ENCODE measurements around the gene GCNT1.
"Not testable (repeated sequence)": the region's sequence is repeated elsewhere in the genome, so short reads cannot be mapped to it uniquely, and the experiment has no call there.

Gene GCNT1

DNA sequence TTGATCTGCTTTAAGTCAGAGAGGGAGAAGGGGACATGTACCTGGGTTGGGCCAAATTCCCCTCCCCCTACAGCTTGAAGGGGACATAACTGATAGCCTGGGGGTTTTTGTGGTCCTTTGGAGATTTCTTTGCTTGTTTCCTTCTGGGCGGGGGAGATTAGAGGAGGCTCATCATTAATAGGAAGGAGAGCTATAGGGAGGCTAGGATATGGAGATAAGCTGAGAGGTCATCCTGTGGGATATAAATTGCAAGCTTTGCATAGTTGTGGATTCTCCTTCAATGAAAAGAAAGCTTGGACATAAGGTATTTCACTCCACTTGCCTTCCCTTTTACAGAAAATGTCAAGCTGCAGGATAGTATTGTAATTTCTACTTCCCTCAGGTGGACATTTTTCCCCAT lies 34.5 kb downstream of the GCNT1 start:
- DNase-seq: not testable (repeated sequence)

GRCh38 chr9:76500061-76500460 lies 41.1 kb downstream of the GCNT1 start:
- no peak for DNase-seq

DNA sequence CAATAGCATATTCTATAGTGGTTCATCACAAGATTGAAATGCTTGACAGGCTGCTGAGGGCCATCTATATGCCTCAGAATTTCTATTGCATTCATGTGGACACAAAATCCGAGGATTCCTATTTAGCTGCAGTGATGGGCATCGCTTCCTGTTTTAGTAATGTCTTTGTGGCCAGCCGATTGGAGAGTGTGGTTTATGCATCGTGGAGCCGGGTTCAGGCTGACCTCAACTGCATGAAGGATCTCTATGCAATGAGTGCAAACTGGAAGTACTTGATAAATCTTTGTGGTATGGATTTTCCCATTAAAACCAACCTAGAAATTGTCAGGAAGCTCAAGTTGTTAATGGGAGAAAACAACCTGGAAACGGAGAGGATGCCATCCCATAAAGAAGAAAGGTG lies 43.8 kb downstream of the GCNT1 start:
- no peak for DNase-seq

DNA sequence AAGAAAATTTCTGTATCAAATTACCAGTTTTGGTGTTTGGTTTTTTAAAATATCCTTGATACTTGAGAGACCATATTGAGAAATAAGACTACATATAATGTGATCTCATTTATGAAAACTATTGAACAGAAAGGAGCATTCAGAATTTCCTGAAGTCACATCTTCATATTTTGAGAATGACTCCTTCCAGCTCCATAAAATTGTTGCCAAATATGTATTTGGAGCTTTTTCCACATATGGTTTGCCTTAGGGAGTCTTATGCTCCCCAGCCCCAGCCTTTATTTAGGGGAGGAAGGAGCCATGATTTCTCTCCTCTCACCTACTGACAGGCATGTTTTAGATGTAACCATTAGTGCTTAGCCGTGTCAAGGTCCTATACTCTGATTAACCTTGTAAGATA lies 51.1 kb downstream of the GCNT1 start:
- DNase-seq: no peak

GRCh38 chr9:76510446-76510845 lies 51.5 kb downstream of the GCNT1 start:
- DNase-seq: no peak

DNA sequence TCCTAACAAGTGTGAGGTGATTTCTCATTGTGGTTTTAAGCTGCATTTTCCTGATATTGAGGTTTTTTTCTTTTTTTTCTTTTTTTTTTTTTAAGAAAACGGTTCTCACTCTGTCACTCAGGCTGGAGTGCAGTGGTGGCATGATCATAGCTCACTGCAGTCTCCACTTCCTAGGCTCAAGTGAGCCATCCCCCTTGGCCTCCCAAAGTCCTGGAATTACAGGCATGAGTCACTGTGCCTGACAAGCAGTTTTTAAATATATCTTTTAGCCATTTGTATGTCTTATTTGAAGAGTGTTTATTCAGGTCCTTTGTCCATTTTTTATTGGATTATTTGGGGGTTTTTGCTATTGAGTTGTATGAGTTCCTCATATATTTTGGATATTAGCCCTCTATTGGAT lies 53.8 kb downstream of the GCNT1 start:
- DNase-seq: no peak

- peak; percentile 25 for DNase-seq
These were observed 57.4 kb downstream of the GCNT1 start for GRCh38 chr9:76516350-76516749.

DNA sequence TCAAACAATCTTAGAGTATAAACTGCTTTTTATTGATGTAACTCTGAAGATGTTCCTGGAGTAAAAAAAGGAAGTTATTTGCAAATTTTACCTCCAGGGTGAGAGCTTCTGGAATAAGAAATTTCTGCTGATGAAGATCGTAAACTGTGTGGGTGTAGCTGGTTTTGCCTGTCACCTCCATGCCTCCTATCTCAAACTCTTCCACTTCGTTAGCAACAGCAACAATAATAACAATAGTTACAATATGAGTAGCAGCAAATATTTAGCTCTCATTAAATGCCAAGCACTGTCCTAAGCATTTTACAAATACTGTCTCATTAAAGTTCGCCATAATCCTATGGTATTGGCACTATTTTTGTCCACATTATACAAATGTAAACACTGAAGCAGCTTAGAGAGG lies 57.9 kb downstream of the GCNT1 start:
- no peak for DNase-seq

- no peak for DNase-seq
These were observed 60.3 kb downstream of the GCNT1 start for GRCh38 chr9:76519075-76519835.

DNA sequence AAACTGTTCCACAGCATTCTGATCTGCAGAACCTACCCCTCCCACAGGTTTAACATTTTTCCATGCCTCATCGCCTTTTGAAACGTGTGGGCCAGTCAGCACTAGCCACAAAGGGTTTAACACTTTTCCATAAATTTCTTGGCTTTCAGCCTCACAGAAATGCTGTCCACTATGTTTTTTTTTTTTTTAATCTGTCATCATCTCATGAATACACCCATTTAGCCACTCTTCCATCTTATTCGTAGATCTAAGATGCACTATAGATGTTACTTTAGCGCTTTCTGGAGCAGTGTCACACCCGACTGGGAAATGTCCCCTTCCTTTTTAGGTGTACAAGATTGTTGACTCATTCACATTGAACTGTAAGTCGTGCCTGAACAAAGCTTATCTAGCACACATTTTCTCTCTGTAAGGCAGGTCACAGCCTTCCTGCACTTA lies 62.3 kb downstream of the GCNT1 start:
- DNase-seq: no peak

DNA sequence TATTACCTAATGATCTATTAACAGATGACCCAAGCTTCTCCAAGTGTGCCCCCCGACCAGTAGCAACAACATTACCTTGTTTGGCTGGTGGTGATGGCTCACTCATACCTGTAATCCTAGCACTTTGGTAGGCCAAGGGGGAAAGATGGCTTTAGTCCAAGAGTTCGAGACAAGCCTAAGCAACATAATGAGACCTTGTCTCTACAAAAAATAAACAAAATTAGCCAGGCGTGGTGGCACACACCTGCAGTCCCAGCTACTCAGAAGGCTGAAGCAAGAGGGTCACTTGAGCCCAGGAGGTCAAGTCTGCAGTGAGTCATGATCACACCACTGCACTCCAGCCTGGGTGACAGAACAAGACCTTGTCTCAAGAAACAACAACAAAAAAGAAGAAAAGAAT lies 62.9 kb downstream of the GCNT1 start:
- DNase-seq: no peak

DNA sequence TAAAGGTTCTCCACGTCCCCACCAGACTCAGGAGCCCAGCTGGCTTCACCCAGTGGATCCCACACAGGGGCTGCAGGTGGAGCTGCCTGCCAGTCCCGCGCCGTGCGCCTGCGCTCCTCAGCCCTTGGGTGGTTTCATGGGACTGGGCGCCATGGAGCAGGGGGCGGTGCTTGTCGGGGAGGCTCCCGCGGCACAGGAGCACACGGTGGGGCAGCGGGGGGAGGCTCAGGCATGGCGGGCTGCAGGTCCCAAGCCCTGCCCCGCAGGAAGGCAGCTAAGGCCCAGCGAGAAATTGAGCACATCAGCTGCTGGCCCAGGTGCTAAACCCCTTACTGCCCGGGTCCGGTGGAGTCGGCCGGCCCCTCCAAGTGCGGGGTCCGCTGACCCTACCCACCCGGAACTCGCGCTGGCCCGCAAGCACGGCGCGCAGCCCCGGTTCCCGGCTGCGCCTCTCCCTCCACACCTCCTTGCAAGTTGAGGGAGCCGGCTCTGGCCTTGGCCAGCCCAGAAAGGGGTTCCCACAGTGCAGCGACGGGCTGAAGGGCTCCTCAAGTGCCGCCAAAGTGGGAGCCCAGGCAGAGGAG lies 64.7 kb downstream of the GCNT1 start:
- not testable (repeated sequence) for DNase-seq

- no peak for DNase-seq
These were observed 66.2 kb downstream of the GCNT1 start for GRCh38 chr9:76525196-76525595.

- no peak for DNase-seq
These were observed 67.0 kb downstream of the GCNT1 start for GRCh38 chr9:76526026-76526425.

- no peak for DNase-seq
These were observed 69.1 kb downstream of the GCNT1 start for GRCh38 chr9:76528056-76528455.

DNA sequence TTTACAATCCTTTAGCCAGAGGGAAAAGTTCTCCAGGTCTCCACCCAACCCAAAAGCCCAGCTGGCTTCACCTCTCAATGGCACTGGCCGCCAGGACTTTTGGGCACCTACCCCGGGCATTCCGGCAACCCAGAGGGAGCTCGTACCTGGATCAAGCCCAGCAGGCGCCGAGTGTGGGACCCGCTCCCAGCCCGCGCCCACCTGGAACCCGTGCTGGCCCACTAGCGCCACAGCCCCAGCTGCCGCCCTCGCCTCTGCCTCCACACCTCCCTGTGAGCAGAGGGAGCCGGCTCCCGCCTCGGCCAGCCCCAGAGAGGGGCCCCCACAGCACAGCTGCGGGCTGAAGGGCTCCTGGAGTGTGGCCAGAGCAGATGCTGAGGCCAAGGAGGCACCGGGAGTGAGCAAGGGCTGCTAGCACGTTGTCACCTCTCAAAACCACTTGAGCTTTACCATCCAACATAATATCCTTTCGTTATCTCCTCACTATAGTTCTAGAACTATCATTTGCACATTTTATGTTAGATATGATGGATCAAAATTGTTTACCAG lies 69.7 kb downstream of the GCNT1 start:
- no peak for DNase-seq

GRCh38 chr9:76529653-76530052 lies 70.7 kb downstream of the GCNT1 start:
- no peak for DNase-seq

- no peak for DNase-seq
These were observed 71.6 kb downstream of the GCNT1 start for GRCh38 chr9:76530458-76531110.

DNA sequence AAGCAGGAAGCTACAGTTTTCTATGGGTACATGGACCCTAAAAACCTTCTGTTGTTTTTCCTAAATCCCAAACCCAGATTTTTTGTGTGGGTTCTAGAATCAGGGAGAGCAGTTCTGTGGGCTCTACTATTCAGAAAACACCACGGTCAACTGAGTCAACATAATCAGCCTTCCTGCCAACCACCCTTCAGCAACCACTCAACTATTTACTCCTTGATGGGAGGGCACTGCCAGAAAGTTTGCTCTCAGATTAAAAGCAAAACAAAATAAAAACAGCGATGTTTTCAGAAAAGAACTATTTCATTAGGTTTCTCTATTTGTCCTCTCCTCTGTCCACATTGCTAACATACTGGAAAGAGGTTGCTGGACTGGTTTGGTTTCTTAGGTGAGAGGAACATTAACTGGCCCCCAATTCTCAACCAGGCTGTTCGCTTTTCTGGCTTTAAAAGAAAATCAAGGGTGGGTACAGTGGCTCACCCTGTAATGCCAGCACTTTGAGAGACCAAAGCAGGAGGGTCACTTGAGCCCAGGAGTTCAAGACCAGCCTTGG lies 72.3 kb downstream of the GCNT1 start:
- DNase-seq: no peak

GRCh38 chr9:76532877-76533276 lies 73.9 kb downstream of the GCNT1 start:
- DNase-seq: not testable (repeated sequence)

DNA sequence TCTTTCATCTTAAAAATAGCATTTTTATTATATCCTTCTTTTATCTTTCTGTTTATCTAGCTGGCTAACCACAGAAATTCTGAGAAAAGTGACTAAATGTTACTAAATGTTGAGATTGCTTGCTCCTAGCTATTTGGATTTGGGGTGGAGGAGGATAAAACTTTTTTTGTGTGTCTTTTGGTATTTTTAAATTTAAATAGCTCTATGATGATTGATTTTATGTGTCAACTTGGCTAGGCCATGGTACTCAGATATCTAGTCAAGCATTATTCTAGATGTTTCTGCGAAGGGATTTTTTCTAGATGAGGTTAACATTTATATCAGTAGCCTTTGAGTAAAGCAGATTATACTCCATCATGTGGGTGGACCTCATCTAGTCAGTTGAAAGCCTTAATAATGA lies 75.0 kb downstream of the GCNT1 start:
- DNase-seq: no peak

DNA sequence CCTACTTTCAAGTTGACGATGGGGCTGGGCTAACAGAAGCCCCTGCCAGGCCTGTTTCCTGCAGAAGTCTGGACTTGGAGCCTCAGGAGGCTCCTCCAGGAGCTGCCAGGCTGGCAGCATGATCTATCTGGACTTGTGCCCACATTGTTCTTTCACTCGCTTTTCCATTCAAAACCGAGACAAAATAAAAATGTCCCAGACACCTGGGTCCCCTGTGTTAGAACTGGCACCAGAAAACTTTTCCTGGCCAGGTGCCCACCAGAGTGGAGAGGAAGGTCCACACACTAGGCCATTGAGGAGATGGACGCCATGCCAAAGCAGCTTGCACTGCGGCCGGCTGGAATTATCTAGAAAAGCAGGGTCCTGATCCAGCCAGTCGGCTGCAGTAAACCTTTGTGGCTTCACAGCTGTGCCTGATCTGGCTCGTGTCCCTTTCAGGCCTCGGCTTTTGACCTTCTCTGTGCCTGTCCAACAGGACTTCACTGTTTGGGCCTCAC lies 78.2 kb downstream of the GCNT1 start:
- DNase-seq: no peak

DNA sequence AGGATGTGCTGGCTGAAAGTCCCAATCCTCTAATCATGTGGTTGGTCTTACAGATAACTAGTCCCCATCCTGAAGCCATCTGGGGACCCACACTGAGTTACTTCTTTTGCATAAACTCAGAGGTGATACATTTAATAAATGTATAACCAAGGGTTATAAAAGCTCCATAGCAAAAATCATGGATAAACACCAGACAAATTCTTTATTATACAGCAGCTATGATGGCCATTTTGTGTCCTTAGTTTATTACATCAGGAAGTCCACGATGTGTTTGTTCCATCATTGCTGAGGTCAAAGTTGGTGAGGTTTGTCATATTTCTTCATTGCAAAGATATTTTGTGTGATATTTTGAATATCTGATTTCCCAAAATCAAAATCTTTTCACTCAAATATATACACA lies 80.2 kb downstream of the GCNT1 start:
- DNase-seq: no peak

DNA sequence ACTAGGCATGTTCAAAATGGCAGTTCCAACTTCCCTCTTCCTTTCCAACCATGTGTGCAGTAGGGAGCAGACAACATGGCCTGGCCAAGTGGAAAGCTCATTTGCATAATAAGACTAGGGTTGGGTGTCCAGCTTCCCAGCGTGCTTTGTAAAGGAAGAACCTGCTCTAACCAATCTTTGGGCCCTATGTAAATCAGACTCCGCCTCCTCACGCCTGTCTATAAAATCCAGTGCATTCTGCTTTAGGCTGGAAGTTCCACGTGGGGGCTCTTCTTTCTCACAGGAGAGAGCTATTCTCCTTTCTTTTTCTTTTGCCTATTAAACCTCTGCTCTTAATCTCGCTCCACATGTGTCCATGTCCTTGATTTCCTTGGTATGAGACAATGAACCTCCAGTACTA lies 83.4 kb downstream of the GCNT1 start:
- DNase-seq: no peak
